Activated CD4-positive, alpha-beta T cell treated with anti-CD3 and anti-CD28 coated beads for 1 hour (primary cell): ENCODE measurements around the gene HNMT.

Experiments
- DNase-seq: peaks from one replicate; pipeline ENCODE4 v3.0.0-alpha.2; 2020

The HNMT gene

GRCh38 chr2:138061961-138062360 lies 97.7 kb downstream of the HNMT start:
- no peak for DNase-seq

- no peak for DNase-seq
Observed at GRCh38 chr2:138063181-138063580, 98.9 kb downstream of the HNMT start.
